Fibroblast of lung (primary cell): ENCODE measurements around the gene ARRB1. TPM values are rescaled to one million over a fixed set of nuclear protein-coding genes. Genes with fewer than 3 reads are reported as not detected.

ENCODE experiments used
- DNase-seq, 2 donors: peaks; one replicate each; pipeline versions ENCODE4 v3.0.0 to v3.0.0-alpha.2; 2010; ENCODE audit warnings: low read depth in 2 of 2
- H2AFZ ChIP-seq: 2 replicates; pipeline ENCODE4 v1.5.1; 2012; ENCODE audit warnings: low read length, control low read depth, inconsistent platforms
- H3K27ac ChIP-seq: 2 replicates; pipeline ENCODE4 v1.5.1; 2011; ENCODE audit warnings: low read length, control low read depth; ENCODE audit not compliant: insufficient read depth
- H3K27me3 ChIP-seq: 2 replicates; pipeline ENCODE4 v1.5.1; 2011; ENCODE audit warnings: mild to moderate bottlenecking, low read length; ENCODE audit not compliant: control insufficient read depth, insufficient read depth
- H3K36me3 ChIP-seq: 2 replicates; pipeline ENCODE4 v1.5.1; 2011; ENCODE audit warnings: low read length; ENCODE audit not compliant: control insufficient read depth, insufficient read depth
- H3K4me1 ChIP-seq: 2 replicates; pipeline ENCODE4 v1.5.1; 2011; ENCODE audit warnings: low read length; ENCODE audit not compliant: control insufficient read depth, insufficient read depth; ENCODE audit errors: extremely low read depth
- H3K4me2 ChIP-seq: 2 replicates; pipeline ENCODE4 v1.5.1; 2011; ENCODE audit warnings: low read length, control low read depth; ENCODE audit not compliant: insufficient read depth; ENCODE audit errors: extremely low read depth
- H3K4me3 ChIP-seq, 4 experiments: fragments of 200-600 bp in 1 of 4; sonication (generic) in 1 of 4; replicated peaks in 1 of 4; 2 replicates each; pipeline ENCODE4 v1.5.1; 2011 to 2016; ENCODE audit warnings: low read length in 4 of 4, low read depth in 3 of 4, mild to moderate bottlenecking in 3 of 4, control low read depth in 2 of 4, inconsistent platforms in 1 of 4, mixed read lengths in 1 of 4; ENCODE audit not compliant: insufficient read depth in 1 of 4; ENCODE audit errors: control extremely low read depth in 1 of 4
- H3K79me2 ChIP-seq: 2 replicates; pipeline ENCODE4 v1.5.1; 2012; ENCODE audit warnings: mild to moderate bottlenecking, low read length, inconsistent platforms; ENCODE audit not compliant: control insufficient read depth, insufficient read depth
- H3K9ac ChIP-seq: 2 replicates; pipeline ENCODE4 v1.5.1; 2011; ENCODE audit warnings: mild to moderate bottlenecking, low read length, control low read depth; ENCODE audit not compliant: insufficient read depth
- H3K9me3 ChIP-seq: 2 replicates; pipeline ENCODE4 v1.5.1; 2012; ENCODE audit warnings: low read depth, low read length; ENCODE audit not compliant: control insufficient read depth, insufficient read depth
- H4K20me1 ChIP-seq: 2 replicates; pipeline ENCODE4 v1.5.1; 2011; ENCODE audit warnings: low read length; ENCODE audit not compliant: control insufficient read depth, insufficient read depth; ENCODE audit errors: extremely low read depth
- CTCF ChIP-seq, 2 donors: IDR thresholded peaks in 1 of 2; conservative IDR thresholded peaks in 1 of 2; 1 replicate in 1 of 2; 2 replicates in 1 of 2; pipeline ENCODE4 v1.5.1; 2011 to 2012; ENCODE audit warnings: low read length in 2 of 2, control low read depth in 1 of 2, inconsistent platforms in 1 of 2, low read depth in 1 of 2, mild to moderate bottlenecking in 1 of 2
- EZH2 ChIP-seq: IDR thresholded peaks from 2 replicates; pipeline ENCODE4 v1.5.1; 2012; ENCODE audit warnings: low read length, control low read depth, mild to moderate bottlenecking; ENCODE audit errors: missing control alignments
- polyA plus RNA-seq, 2 donors: library from polyadenylated mRNA; depleted of rRNA in 1 of 2; stranded (reverse) in 1 of 2; unstranded in 1 of 2; fragments of >200 nt; gene quantifications; 2 replicates each; pipeline ENCODE4 v1.2.1, GENCODE V29; 2011 to 2012; ENCODE audit warnings: missing spikeins in 1 of 2
- total RNA-seq: library from RNA; depleted of rRNA; stranded (reverse); fragments of >200 nt; gene quantifications from 2 replicates; pipeline ENCODE4 v1.2.1, GENCODE V29; 2014

The ARRB1 gene
- total and polyA plus RNA-seq, 2 donors (not counting 1 experiment from before 2014, with no cell fraction given), result 4.3 to 18.9 TPM

- no peak for TF ChIP-seq EZH2
- TF ChIP-seq CTCF (conservative IDR thresholded peaks at IDR 0.05 in 1 of 2, IDR thresholded peaks at IDR 0.05 in 1 of 2; ENCODE audit: low read depth in 1 of 2, low read length in 2 of 2), result no peak
- H3K9ac ChIP-seq, result no peak overlapping the region
- H3K36me3 ChIP-seq, result no peaks in the 10 kb centered on the region
- H4K20me1 ChIP-seq, result no peaks in the 10 kb centered on the region
- H3K4me2 ChIP-seq, result no peak overlapping the region
- peaks cover 35% of the 10 kb centered on the region for H3K4me1 ChIP-seq
- H3K27me3 ChIP-seq, result no peaks in the 10 kb centered on the region
- H3K4me3 ChIP-seq, result no peak overlapping the region
- no peak overlapping the region for H2AFZ ChIP-seq
- H3K27ac ChIP-seq, result no peak overlapping the region
- no peaks in the 10 kb centered on the region for H3K9me3 ChIP-seq
- no peaks in the 10 kb centered on the region for H3K79me2 ChIP-seq
- DNase-seq, result no peak
Observed at GRCh38 chr11:75345455-75346160, 5.9 kb downstream of the ARRB1 start.

- DNase-seq, result no peak
- H3K36me3 ChIP-seq, result no peaks in the 10 kb centered on the region
- H3K27me3 ChIP-seq, result no peaks in the 10 kb centered on the region
- H3K9ac ChIP-seq, result no peak overlapping the region
- H3K79me2 ChIP-seq, result no peaks in the 10 kb centered on the region
- H2AFZ ChIP-seq, result no peak overlapping the region
- TF ChIP-seq CTCF (conservative IDR thresholded peaks at IDR 0.05 in 1 of 2, IDR thresholded peaks at IDR 0.05 in 1 of 2; ENCODE audit: low read depth in 1 of 2, low read length in 2 of 2), result no peak
- no peak for TF ChIP-seq EZH2
- H3K4me1 ChIP-seq, result peaks cover 42% of the 10 kb centered on the region
- H3K4me3 ChIP-seq, result no peak overlapping the region
- no peaks in the 10 kb centered on the region for H4K20me1 ChIP-seq
- H3K9me3 ChIP-seq, result no peaks in the 10 kb centered on the region
- H3K27ac ChIP-seq, result no peak overlapping the region
- no peak overlapping the region for H3K4me2 ChIP-seq
Observed at GRCh38 chr11:75344761-75345454, 6.6 kb downstream of the ARRB1 start.

- no peaks in the 10 kb centered on the region for H3K27me3 ChIP-seq
- H3K27ac ChIP-seq, result no peak overlapping the region
- no peaks in the 10 kb centered on the region for H4K20me1 ChIP-seq
- no peak for TF ChIP-seq CTCF (conservative IDR thresholded peaks at IDR 0.05 in 1 of 2, IDR thresholded peaks at IDR 0.05 in 1 of 2; ENCODE audit: low read depth in 1 of 2, low read length in 2 of 2)
- no peak for TF ChIP-seq EZH2
- H3K79me2 ChIP-seq, result no peaks in the 10 kb centered on the region
- no peak overlapping the region for H3K9ac ChIP-seq
- DNase-seq, result no peak
- H3K4me3 ChIP-seq, result no peak overlapping the region
- no peak overlapping the region for H3K4me2 ChIP-seq
- peaks cover 47% of the 10 kb centered on the region for H3K4me1 ChIP-seq
- no peaks in the 10 kb centered on the region for H3K9me3 ChIP-seq
- H2AFZ ChIP-seq, result no peak overlapping the region
- no peaks in the 10 kb centered on the region for H3K36me3 ChIP-seq
Observed at GRCh38 chr11:75344186-75344585, 7.3 kb downstream of the ARRB1 start.
